Stimulated activated CD4-positive, alpha-beta T cell treated with anti-CD3 and anti-CD28 coated beads, Interleukin-1b, Interleukin-23, amount 100 ng/mL, for 1 hour (primary cell): ENCODE measurements around the gene DIP2C.

ENCODE experiments used
- DNase-seq, 2 donors: peaks; one replicate each; pipeline ENCODE4 v3.0.0-alpha.2; 2020; ENCODE audit warnings: low read depth in 2 of 2

Gene DIP2C

DNA sequence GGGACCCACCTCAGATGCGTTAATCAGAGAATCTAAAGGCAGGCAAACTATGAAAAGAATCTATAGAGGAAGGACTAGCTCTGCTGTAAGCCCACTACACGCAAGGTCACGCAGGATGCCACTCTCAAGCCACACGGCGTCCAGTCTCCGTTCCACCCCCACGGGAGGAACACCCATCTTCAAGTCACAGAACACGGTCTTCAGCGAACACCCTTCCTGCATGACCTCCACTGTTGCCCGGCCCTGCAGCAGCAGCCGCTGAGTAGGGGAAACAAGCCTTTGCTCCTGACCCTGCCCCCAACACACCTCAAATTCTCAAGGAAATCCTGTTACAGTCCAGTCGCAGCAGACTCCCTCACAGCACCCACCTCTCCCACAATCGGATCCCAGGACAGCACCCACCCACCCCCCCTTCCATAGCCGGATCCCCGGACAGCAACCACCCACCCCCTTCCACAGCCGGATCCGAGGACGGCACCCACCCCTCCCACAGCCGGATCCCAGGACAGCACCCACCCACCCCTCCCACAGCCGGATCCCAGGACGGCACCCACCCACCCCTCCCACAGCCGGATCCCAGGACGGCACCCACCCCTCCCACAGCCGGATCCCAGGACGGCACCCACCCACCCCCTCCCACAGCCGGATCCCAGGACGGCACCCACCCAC, 133.7 kb downstream of the DIP2C start:
- DNase-seq = no peak

DNA sequence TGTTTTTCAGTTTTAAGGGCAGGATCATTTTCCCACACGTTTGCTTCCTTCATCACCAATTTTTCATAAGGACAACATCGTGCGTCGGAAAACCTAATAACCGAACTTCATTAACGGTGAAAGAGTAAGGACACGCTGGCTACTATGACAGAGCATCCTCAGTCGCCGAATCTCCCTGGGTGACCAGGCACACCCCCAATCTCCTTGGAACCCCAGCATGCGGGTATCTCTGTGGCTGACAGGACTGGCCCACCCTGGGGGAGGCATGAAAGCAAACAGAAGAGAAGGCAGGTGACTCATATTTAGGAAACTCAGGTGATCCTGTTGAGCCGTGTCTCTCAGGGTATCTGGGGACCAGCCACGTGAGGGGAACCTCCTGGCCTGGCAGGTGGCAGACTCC, 134.2 kb downstream of the DIP2C start:
- no peak for DNase-seq

DNA sequence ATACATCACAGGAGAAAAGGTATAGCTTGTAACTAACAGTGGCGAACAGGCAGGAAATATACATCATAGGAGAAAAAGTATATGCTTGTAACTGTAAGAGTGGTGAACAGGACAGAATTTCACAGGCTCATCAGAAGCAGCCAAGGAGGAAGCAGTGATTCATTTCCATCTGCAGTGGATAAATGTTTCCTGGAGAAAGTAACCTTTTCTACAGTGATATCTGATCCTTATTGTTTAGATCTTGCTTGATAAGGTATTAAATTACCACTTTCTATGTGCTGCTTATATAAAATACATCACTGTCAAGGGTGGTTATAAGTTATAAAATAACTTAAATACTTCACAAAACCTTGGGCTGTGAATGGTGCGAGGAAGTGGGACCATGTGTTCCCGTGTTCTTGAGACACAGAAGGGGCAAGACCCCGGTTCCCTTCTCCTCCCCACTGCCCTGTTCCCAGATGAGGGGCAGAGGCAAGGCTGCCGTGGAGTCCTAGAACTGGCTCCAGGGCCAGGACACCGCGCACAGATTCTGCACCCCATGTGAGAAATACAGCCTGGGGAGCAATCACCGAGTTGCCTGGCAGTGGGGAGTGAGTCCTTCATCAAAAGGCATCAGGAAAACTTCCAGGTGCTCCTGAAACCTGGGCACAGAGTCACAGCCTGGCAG, 135.2 kb downstream of the DIP2C start:
- DNase-seq = no peak

DNA sequence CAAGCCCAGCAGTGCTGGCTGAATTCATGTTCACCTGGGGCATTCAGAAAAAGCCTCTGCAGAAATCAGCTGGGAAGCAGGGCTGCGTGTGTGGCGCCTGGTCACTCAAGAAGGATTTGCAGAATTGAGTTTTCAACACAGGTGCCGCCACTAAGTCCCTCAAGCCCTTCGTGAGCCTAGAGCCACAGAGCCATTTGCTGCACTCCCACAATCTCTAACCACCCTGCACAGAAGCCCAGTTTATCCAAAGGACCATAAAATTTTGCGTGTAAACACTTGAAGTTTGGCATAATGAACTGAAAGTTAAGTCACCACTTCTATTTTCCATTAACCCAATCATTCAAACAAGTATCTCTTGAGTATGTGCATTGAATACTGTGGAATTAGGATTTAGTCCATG, 136.2 kb downstream of the DIP2C start:
- DNase-seq = no peak

DNA sequence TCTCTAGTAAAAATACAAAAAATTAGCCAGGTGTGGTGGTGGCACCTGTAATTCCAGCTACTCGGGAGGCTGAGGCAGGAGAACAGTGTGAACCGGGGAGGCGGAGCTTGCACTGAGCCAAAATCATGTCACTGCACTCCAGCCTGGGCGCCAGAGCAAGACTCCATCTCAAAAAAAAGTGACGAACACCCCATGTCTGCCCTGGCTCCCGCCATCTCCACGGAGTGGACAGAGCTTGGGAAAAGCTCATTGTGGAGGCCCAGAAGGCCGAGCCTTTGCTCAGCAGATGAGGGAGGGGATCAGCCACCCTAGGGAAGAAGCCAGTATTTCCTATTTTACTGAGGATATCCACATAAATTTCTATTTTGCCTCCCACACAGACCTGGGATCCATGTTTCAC, 136.8 kb downstream of the DIP2C start:
- no peak for DNase-seq

DNA sequence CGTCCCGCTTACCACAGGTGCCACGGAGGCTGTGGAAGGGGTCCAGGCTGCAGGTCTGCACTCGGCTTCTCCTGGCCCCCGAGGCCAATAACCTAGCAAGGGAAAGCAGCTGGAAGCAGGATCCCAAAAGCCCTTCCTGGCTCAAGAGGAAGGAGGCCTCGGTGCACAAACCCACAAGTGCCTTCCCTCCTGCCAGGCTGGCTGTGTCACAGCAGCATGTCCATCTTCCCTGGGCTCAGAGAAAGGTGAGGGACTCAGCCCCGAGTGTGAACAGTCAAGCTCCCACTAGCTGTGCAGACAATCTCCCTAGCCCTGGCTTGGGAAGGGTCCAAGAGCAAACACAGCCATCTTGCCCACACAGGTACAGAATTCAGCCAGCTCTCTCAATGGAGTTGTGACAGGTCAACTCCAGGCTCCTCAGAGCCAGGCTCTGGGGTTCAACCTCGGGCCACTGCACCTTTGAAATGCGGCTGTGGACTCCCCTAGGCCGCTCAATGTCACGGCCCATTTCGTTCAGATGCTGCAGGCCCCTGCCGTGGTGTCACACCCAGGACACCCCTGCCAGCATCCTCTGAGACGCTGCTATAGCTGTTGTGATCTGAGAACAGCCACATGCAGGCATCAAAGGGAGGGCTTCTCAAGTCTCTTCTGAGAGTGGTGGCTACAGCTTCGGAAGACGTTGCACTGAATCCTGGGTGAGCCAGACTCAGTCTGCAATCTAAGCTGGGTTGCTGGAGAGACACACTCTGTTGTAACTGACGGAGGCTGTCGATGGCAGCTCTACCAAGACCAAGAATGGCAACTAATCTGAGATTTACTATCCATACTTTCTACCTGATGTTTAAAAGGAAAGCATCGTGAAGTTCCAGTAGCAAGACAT, 137.9 kb downstream of the DIP2C start:
- DNase-seq = no peak

DNA sequence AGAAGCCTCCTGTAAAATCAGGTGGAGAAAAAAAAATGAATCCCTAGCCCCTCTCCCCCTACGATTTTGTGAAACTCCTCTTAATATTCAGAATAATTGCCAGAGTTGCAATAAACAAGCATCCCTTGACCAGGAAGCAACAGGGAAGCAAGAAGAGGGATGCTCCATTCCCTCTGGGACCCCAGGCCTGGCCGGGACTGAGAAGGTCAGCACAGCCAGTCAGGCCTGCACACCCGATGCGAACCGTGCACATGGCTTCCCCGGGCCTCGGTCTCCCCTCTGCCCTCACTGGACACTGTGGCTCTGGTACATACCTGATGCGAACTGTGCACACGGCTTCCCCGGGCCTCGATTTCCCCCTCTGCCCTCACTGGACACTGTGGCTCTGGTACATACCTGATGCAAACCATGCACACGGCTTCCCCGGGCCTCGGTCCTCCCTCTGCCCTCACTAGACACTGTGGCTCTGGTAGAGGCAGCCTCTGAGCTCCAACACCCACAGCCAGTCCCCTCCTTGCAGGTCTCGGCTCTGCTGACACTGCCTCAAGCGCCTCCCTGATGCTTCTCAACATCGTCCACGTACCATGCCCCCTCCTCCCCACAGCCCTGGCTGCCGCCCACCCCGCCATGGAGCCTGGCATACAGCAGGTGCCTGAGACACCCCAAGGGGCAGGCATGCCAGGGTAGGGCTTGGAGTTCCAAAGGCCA, 138.6 kb downstream of the DIP2C start:
- DNase-seq = no peak

DNA sequence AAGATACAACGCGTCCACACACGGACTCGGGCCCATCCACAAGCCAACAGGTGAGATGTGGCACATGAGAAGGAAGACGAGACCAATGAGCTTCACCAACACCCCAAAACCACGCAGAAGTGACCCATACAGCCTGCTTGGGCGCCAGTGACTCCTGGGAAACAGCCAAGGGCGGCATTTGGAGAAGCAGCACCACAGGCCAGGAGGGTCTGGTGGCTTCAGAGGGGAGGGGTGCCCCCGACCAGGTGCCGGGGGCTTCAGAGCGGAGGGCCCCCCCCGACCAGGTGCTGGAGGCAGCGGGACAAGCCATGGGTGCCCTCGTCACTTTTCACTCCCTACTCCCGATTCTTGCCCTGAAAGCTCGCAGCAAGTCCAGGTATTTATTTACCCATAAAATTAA, 140.1 kb downstream of the DIP2C start:
- no peak for DNase-seq

DNA sequence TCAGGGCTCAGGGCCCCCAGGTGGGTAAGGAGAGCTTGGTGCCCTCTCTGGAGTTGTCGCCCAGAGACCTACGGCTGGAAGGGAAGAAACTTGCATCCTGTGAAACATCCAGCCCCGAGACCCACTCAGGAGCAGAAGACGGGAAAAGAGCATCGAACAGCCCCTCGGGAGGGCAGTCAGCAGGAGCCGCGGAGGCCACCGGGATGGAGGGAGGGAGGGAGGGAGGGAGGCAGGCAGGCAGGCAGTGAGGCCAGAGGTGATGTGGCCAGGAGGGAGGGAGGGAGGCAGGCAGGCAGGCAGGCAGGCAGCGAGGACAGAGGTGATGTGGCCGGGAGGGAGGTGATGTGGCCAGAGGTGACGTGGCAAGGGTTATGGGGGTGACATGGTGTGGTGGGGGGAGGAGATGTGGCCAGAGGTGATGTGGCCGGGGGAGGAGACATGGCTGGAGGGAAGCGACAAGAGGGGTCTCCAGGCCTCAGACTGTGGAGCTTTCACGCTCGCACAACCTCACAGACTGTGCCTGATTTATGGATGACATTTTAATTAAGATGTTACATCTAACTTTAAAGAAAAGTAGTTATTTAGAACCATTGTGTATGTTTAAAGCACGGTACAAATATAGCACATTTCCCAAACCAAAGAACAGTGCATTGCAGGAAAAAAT, 141.1 kb downstream of the DIP2C start:
- no peak for DNase-seq

DNA sequence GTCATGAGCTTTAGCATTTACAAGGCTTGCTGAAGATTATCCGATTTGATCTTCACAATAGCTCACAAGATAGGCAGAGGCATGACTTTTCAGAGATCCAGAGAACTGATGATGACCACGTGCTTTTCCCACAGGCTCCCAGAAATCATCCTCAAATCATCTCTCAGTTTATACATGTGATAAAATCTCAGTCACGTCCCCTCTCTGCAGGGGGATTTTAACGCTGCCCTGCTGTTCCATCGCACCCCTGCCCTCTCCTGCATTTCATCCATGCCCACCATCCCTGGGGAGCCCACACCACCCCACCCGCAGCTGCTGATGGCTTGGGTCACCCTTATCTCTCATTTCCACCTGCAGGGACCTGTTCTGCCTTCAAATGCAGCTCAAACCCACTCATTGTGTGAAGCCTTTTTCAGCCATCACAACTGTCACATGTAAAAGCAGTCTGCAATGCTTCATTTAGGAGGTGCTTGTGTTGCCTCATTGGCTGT, 141.8 kb downstream of the DIP2C start:
- no peak for DNase-seq

DNA sequence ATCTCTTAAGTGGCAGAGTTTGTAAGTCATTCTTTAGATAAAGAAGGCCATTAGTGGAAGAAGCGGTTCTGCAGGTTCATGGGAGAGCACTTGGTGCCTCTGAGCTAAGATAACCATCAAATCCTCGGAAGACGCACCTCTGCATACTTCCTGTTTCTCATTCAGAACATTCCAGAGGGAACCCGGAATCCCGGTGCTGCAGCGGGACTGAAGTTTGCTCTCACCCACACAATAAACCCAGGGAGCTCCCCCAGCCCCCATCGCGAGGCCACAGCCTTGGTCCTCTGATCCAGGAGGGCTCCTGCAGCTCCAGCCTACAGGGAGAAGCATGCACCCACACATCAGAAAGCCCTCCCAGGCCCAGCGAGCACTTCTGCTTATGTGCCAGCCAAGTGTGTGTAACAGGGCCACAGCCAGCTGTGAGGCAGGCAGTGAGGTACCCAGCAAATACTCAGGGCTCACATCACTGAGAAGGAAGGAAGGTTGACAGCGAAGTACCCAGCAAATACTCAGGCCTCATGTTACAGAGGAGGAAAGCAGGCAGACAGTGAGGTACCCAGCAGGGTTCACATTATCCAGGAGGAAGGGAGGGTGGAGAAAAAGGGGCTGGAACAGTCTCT, 142.4 kb downstream of the DIP2C start:
- no peak for DNase-seq

DNA sequence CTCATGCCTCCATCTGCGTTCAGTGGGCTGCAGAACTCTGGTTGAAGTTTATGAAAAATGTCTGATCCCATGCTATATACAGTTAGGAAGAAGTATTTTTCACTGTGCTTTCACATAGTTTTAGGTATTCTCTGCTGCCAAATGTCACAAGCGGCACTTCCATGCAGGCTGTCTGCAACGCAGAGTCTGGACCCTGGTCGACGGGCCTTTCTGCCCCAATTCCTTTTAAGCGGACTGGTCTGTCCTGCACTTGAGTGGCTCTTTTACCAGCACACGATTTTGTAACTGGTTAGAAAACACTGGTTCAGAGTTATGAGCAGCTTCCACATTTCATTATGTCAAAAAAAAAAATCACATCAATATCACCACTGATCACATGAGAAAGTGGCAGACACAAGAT, 143.0 kb downstream of the DIP2C start:
- DNase-seq = no peak

DNA sequence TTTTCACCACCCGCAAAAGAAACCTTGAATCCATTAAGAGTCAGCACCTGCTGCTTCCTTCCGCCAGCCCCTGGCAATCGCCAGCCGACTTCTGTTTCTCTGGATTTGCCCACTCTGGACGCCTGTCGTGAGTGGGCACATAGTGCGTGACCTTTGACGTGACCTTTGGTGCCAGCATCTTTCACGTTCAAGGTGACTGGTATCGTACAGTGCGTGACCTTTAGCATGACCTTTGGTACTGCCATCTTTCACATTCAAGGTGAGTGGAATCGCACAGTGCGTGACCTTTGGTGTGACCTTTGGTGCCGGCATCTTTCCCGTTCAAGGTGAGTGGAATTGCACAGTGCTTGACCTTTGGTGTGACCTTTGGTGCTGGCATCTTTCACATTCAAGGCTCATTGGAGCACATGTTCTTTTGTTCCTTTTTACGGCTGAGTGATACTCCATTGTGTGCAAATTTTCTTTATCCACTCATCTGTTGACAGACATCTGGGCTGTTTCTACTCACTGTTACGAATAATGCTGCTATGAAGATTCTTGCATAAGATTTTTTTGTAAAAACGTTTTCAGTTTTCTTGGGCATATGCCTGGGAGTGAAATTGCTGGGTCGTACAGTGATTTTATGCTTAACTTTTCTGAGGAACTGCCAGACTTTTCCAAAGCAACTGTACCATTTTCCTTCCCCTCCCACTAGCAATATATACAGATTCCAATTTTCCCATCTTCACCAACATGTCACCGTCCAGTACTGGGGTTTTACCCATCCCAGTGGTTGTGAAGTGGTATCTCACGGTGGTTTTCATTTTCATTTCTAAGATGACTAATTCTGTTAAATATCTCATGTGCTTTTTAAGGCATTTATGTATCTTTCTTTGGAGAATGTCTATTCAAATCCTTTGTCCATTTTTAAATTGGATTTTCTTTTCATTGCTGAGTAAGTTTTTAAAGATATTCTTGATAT, 145.3 kb downstream of the DIP2C start:
- no peak for DNase-seq

DNA sequence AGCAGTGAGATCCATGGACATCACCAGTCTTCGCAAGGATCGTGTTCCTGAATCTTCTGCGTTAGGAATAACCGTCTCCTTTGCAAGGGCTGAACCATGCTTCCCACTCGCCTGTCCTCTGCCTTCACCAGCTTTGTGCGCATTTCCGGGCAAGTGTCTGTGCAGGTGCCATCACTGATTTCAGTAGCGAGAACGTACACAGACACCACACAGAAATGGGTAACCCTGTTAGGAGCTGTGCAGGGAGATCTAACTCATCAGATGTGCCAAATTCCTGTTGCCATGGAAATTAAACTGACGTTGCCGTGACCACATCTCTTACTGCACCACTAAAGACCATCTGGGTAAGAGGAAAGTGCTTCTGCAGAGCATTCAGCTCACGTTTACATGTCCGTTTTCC, 146.3 kb downstream of the DIP2C start:
- no peak for DNase-seq

DNA sequence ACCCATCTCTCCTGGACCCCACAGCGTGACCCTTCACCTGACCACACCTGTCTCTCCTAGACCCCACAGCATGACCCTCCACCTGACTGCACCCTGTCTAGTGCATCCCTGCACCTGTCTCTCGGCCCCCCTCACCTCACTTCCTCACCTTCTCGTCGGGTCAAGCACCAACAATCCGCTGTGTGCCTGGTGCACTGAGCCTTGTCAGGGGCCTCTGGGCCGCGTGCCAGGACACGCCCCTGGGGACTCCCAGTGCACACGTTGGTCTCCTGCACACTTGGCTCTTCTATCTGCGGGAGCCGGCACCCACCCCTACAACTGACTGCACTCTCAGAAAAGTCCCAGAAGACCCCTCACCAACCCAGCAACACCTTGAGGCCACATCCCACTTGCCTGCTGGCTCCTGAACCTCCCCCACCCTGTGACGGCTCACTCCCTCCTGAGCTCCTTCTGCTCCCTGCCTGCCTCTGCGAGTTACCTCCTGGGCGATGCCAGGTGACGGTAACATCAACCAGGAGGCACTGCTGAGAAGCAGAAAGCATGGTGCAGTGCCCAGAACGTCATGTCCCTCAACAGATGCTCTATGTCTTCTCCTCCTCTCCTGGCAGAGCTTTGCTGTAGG, 147.6 kb downstream of the DIP2C start:
- DNase-seq = no peak

DNA sequence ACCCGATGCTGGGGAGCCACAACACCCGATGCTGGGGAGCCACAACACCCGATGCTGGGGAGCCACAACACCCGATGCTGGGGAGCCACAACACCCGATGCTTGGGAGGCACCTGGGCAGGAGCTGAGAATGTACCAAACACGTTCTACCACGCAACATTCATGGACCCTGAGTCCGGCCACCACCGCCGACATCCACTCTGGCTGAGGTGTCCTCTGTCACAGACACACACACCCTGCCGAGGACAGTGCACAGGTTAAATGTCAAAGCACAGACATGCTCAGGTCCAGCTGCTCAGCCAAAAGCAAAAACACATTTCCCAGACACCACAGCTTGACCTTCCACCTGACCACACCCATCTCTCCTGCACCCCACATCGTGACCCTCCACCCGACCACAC, 148.4 kb downstream of the DIP2C start:
- no peak for DNase-seq

DNA sequence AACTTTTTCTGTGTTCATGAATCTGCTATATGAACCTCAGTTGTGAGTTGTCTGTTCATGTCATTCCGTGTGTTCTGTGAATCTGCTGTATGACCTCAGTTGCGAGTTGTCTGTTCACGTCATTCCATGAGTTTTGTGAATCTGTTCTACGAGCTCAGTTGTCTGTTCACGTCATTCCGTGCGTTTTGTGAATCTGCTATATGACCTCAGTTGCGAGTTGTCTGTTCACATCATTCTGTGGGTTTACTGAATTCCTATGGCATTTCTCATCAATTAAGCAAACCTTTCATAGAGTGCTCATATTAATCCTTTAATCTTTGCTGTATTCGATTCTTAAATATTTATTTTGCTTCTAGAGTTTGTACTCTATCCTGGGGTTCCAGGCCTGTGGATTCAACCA, 150.6 kb downstream of the DIP2C start:
- no peak for DNase-seq

DNA sequence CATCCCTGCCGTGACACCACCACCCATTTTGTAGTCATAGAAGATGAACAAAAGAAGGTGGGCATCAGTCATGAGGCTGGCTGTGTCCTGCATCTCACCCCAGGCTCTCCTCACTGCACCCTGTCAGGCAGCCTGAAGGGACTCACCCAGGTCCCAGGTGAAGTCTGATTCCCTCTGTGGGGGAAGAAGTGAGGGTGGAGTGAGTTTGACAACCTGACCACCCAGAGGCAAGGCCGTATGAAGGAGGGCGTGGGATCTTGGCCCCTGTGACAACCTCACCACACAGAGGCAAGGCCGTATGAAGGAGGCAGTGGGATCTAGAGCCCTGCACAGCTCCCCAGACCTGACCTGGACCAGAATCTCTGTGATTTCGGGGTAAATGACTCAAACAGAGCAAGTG, 152.5 kb downstream of the DIP2C start:
- DNase-seq = no peak

DNA sequence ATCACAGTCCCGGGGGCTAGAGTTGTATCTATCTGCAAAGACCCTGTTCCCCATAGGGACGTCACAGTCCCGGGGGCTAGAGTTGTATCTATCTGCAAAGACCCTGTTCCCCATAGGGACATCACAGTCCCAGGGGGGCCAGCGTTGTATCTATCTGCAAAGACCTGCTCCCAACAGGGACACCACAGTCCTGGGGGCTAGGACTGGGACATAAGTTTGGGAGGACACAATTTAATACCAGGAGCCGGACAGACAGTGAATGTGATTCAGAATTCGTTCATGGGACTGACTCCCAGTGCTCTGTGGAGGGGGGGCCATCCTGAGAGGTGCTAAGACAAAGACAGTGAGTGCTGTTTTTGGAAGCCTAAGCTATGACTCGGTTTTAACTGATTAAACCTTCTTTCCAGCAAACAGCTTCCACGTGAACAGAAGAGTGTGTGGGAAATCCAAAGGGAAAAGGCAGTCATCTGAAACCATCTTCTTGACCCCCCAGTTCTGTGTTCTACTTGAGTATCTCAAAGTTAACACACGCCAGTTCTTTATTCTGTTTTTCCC, 153.0 kb downstream of the DIP2C start:
- DNase-seq = no peak
